ENCODE results near the gene CFD. TPM values are rescaled to one million over a fixed set of nuclear protein-coding genes. Genes with fewer than 3 reads are reported as not detected.

Gene CFD
- total RNA-seq, 1 experiment from 2014 or later = 1.9 TPM

DNA sequence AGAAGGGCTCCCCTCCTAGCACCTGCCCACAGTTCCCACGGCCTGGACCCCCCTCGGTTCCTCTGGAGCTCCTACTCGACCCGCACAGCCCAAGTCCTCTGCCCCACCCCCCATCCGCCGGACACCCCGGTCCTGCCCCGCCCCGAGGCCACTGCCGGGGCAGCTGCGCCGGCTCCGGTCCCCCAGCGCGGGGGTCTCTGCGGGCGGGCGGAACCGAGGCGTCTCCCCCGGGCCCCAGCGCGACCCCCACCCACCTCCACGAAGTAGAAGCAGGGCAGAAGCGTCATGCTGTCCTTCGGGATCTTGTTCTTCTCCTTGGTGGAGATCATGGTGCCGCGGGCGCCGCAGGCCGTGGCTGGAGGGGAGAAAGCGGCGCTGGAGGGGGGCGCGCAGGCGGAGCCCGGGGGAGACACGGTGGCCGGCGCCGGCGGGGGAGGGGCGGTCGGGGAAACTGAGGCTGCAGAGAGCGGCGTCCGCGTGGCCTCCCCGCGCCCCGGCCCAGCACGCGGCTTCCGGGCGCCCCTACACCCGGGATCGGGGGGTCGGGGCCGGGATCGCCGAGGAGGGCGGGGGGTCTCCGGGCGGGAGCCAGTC is 38.1 kb upstream of the CFD start:
- DNase-seq = peak; percentile 59
- H3K4me3 Mint-ChIP-seq = peak overlapping the region; percentile 67 to 81
- Histone ChIP-seq H2AFZ (ENCODE audit: low read length) (no peak overlapping the region), H3K4me2 (ENCODE audit: insufficient read depth, insufficient read length, low read length) (peak overlapping the region; percentile 53), H2AK5ac (ENCODE audit: insufficient read length, low read length) (no peak overlapping the region), H3K4me1 (ENCODE audit: insufficient read depth, low read length) (no peaks in the 10 kb centered on the region; the same call in 1 of the 2 replicates), H2BK12ac (ENCODE audit: insufficient read length, low read depth, low read length) (no peak overlapping the region), H3K23ac (ENCODE audit: insufficient read length, low read depth, low read length) (no peak overlapping the region), H3K23me2 (ENCODE audit: insufficient read length, low read depth, low read length, poor library complexity, severe bottlenecking) (no peaks in the 10 kb centered on the region), H3K27ac (ENCODE audit: insufficient read length, low read depth, low read length) (no peak overlapping the region), H4K5ac (ENCODE audit: insufficient read length, low read depth, low read length) (no peak overlapping the region), H2BK5ac (ENCODE audit: insufficient read length, low read length) (no peak overlapping the region), H2BK20ac (ENCODE audit: low read depth, low read length, poor library complexity, severe bottlenecking) (no peak overlapping the region), H3K27me3 (ENCODE audit: insufficient read depth, low read length) (no peaks in the 10 kb centered on the region), H4K91ac (ENCODE audit: insufficient read length, low read depth, low read length) (no peak overlapping the region), H3K56ac (ENCODE audit: insufficient read length, low read depth, low read length) (no peak overlapping the region), H2BK120ac (ENCODE audit: low read depth, low read length, poor library complexity, severe bottlenecking) (no peak overlapping the region), H3K18ac (ENCODE audit: insufficient read length, low read depth, low read length) (peak overlapping the region; percentile 75), H3K79me1 (ENCODE audit: insufficient read depth, low read depth, low read length, poor library complexity, severe bottlenecking) (no peaks in the 10 kb centered on the region), H3K79me2 (ENCODE audit: insufficient read depth, low read length) (no peaks in the 10 kb centered on the region), H2BK15ac (ENCODE audit: low read depth, low read length) (no peak overlapping the region), H3K4ac (ENCODE audit: low read depth, low read length) (no peak overlapping the region; the same call in 1 of the 2 replicates), H3K9ac (ENCODE audit: extremely low read depth, insufficient read length, low read length) (no peak overlapping the region), H4K8ac (replicated peaks; ENCODE audit: insufficient read length, low read depth, low read length) (no peak overlapping the region), H3K9me3 (ENCODE audit: control insufficient read depth, low read depth, low read length) (no peaks in the 10 kb centered on the region), H3T11ph (ENCODE audit: low read length) (no peak overlapping the region), H3K14ac (ENCODE audit: insufficient read depth, low read length) (no peak overlapping the region), H4K20me1 (ENCODE audit: control insufficient read depth, insufficient read depth, insufficient read length) (no peaks in the 10 kb centered on the region)
- TF ChIP-seq, protein P1, sequence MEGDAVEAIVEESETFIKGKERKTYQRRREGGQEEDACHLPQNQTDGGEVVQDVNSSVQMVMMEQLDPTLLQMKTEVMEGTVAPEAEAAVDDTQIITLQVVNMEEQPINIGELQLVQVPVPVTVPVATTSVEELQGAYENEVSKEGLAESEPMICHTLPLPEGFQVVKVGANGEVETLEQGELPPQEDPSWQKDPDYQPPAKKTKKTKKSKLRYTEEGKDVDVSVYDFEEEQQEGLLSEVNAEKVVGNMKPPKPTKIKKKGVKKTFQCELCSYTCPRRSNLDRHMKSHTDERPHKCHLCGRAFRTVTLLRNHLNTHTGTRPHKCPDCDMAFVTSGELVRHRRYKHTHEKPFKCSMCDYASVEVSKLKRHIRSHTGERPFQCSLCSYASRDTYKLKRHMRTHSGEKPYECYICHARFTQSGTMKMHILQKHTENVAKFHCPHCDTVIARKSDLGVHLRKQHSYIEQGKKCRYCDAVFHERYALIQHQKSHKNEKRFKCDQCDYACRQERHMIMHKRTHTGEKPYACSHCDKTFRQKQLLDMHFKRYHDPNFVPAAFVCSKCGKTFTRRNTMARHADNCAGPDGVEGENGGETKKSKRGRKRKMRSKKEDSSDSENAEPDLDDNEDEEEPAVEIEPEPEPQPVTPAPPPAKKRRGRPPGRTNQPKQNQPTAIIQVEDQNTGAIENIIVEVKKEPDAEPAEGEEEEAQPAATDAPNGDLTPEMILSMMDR (conservative IDR thresholded peaks at IDR 0.05) = no peak
- peaks cover 7 to 11% of the 10 kb centered on the region in 2 experiments for H3K4me1 Mint-ChIP-seq
- no peaks in the 10 kb centered on the region; a peak in 1 of 5 replicates for H3K9me3 Mint-ChIP-seq
- peaks cover 5% of the 10 kb centered on the region for H3K27me3 Mint-ChIP-seq (ENCODE audit: low read depth)
- WGBS (ENCODE audit: extremely low coverage, insufficient read length, low lambda C conversion rate) = no CpG with 5 or more reads among the region's 64 CpGs
- no peak overlapping the region for H3K27ac Mint-ChIP-seq
- H3K36me3 Mint-ChIP-seq (ENCODE audit: insufficient read depth in 1 of 3, low read depth in 3 of 3) = peaks cover 7 to 18% (median 16%) of the 10 kb centered on the region in 3 experiments

Data from H9 (cell line).